ENCODE data around the gene FKBP6.
A peak's percentile ranks its signal among the peaks of the same experiment; 100 is the strongest.

FKBP6 gene

GRCh38 chr7:73340514-73340913 is 12.6 kb downstream of the FKBP6 start:
- no peak overlapping the region for H3K27ac ChIP-seq
- TF ChIP-seq ZFX (IDR thresholded peaks at IDR 0.05; ENCODE audit: borderline replicate concordance) (no peak), CTCF (IDR thresholded peaks at IDR 0.05) (no peak)

GRCh38 chr7:73341877-73342276 is 13.9 kb downstream of the FKBP6 start:
- H3K27ac ChIP-seq = no peak overlapping the region
- no peak for TF ChIP-seq ZFX (IDR thresholded peaks at IDR 0.05; ENCODE audit: borderline replicate concordance)
- TF ChIP-seq CTCF (IDR thresholded peaks at IDR 0.05) = no peak

GRCh38 chr7:73342645-73343044 is 14.7 kb downstream of the FKBP6 start:
- peak; percentile 74 for TF ChIP-seq CTCF (IDR thresholded peaks at IDR 0.05)
- no peak for TF ChIP-seq ZFX (IDR thresholded peaks at IDR 0.05; ENCODE audit: borderline replicate concordance)
- H3K27ac ChIP-seq = no peak overlapping the region

- TF ChIP-seq CTCF (IDR thresholded peaks at IDR 0.05) (no peak), ZFX (IDR thresholded peaks at IDR 0.05; ENCODE audit: borderline replicate concordance) (no peak)
- H3K27ac ChIP-seq = no peak overlapping the region
Measured at GRCh38 chr7:73343671-73344380, 15.9 kb downstream of the FKBP6 start.

GRCh38 chr7:73345538-73345937 is 17.6 kb downstream of the FKBP6 start:
- H3K27ac ChIP-seq = no peak overlapping the region
- TF ChIP-seq ZFX (IDR thresholded peaks at IDR 0.05; ENCODE audit: borderline replicate concordance) = no peak
- TF ChIP-seq CTCF (IDR thresholded peaks at IDR 0.05) = no peak

GRCh38 chr7:73345951-73346350 is 18.0 kb downstream of the FKBP6 start:
- TF ChIP-seq ZFX (IDR thresholded peaks at IDR 0.05; ENCODE audit: borderline replicate concordance) (no peak), CTCF (IDR thresholded peaks at IDR 0.05) (no peak)
- H3K27ac ChIP-seq = no peak overlapping the region

GRCh38 chr7:73349763-73350162 is 21.8 kb downstream of the FKBP6 start:
- TF ChIP-seq CTCF (IDR thresholded peaks at IDR 0.05) (no peak), ZFX (IDR thresholded peaks at IDR 0.05; ENCODE audit: borderline replicate concordance) (no peak)
- no peak overlapping the region for H3K27ac ChIP-seq
